GM18499 (cell line): ENCODE measurements around the gene CCDC12.

Experiments used
- ATAC-seq: cut with Tn5 transposase; IDR thresholded peaks from one replicate; pipeline ENCODE4 v1.9.1; 2021; ENCODE audit warnings: moderate number of reproducible peaks; ENCODE audit not compliant: insufficient read depth, unreplicated experiment

The CCDC12 gene

GRCh38 chr3:46943237-46944187 lies 33.0 kb downstream of the CCDC12 start:
- ATAC-seq, result no peak

- ATAC-seq, result no peak
Measured at GRCh38 chr3:46942481-46943236, 33.9 kb downstream of the CCDC12 start.

- no peak for ATAC-seq
Measured at GRCh38 chr3:46942076-46942475, 34.5 kb downstream of the CCDC12 start.

GRCh38 chr3:46939578-46940445 lies 36.7 kb downstream of the CCDC12 start:
- no peak for ATAC-seq

DNA sequence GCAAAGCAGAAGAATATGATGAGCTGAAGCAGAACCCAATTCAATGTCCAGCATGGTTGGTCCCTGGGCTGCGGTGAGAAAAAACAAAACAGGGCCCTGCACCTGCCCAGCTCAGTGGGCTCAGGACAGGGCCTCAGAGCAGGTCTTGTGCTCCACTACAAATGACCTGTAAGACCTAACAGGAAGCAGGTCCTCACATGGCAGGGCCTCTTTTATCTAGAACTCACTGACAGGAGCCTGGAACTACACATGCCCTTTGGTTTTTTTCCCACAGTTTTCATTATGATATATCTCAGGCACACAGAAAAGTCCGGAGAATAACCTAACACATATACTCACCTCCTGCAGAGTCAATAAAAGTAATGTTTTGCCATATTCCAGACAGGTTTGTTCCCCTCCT lies 38.4 kb downstream of the CCDC12 start:
- no peak for ATAC-seq

DNA sequence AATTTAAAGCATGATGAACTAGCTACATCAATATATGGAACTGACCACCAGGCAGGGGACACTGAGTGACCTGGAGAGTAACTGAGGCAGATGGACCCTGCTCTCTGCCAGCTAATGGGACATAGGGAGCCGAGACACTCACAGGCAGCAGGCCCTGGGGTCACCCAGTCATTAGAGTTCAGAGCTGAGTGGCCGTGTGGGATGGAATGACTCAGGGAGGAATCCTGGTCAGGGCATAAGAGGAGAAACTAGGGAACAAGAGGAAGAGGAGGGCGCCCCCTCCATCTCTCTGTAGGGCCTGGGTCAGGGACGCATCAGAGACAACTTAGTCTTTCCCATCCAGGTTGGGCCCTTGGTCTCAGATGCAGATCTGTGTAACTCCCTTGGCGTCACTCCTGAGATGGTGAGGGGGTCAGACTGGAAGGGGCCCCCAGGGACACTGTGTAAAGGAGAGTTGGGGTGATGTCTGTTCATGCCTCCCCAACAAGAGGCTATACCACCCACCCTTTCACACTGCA lies 39.8 kb downstream of the CCDC12 start:
- ATAC-seq, result no peak

- ATAC-seq, result no peak
Measured at GRCh38 chr3:46935989-46936558, 40.5 kb downstream of the CCDC12 start.

DNA sequence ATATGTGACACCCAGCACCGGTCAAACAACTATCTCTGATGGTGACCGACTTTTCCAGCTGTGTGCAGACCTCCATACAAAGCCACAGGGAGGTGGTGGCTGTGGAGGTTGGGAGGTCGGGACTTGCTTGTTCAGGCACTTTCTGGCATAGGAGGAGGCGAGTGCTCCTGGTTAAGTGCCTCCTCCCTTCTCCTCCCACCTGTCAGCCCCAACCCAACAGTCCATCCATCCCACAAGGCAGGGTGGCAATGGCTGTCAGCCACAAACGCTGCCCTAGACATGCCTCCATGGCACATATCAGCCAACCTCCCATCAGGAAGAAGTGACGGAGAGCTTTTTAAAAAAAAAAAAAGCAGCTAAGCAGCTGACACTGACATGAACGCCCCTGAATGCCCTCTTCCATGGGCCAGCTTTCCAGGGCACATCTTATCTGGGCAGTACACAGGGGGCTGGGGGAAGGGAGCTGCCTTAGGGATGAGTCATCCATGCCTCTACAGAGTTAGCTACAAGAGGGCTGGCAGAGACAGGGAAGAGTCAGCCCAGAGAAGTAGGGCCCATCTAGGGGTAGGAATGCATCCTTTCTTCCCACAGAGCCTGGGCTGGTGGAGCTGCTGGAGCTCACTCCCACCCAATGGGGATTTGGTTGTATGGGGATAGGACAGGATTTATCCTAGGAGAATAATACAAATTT lies 41.2 kb downstream of the CCDC12 start:
- no peak for ATAC-seq

- ATAC-seq, result no peak
Measured at GRCh38 chr3:46934498-46935167, 41.9 kb downstream of the CCDC12 start.

GRCh38 chr3:46934072-46934471 lies 42.5 kb downstream of the CCDC12 start:
- ATAC-seq, result no peak

GRCh38 chr3:46933261-46933660 lies 43.3 kb downstream of the CCDC12 start:
- no peak for ATAC-seq

DNA sequence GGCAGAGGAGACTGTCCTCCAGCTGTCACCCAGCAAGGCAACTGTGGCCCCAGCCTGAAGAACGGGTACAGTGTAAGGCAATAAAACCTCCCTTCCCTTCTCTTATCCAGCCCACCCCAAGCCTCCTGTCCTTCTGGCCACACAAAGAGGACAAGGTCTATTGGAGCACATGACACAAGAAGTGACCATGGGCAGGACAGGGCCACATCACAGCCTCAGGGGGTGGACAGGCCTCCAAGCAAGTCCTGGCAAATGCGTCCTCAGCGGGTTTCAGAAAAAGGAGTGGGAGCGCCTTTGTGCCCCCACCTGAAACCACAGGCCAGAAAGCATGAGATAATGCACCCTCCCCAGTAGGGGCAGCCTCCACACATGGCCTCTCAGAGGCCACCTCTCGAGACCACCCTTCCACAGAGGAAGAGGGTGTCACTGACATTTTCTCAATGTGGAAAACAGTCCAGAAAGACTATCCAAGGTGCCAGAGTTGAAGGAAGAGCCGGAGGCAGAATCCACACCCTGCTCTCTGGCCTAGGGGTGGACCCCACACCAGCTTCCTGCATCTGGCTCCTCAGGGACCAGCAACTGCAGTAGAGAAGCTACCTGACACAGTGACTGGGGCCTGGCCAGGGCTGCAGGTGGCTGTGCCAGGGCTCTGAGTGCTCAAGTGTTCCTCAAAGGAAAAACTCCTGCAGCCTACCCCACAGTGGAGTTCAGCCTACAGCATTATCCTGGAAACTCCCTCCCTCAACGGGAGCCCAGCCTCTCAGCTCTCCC lies 43.9 kb downstream of the CCDC12 start:
- ATAC-seq, result no peak

GRCh38 chr3:46931631-46932331 lies 44.8 kb downstream of the CCDC12 start:
- no peak for ATAC-seq

DNA sequence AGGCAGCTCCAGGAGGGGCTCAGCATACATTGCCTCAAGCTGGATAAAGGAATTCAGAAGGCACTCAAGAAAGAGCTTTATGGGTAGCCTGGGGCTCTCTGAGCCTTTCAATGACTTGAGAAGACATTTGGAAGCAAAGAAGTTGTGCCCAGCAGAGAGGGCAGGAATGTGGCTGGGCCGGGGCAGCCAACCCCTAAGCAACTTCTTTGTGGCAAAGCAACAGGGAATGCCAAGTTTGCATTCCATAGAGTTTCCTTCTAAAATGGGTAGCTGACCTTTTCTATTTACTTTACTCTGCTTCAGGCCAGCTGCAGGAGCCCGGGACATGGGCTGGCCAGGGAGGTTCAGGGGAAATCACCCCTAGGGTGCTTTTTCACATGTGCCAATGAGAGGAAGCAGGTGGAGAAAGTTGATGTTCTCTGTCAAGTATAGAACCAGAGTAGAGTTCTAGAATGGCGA lies 45.6 kb downstream of the CCDC12 start:
- ATAC-seq, result no peak

- no peak for ATAC-seq
Measured at GRCh38 chr3:46930166-46930944, 46.2 kb downstream of the CCDC12 start.

- ATAC-seq, result no peak
Measured at GRCh38 chr3:46929324-46929723, 47.2 kb downstream of the CCDC12 start.

- no peak for ATAC-seq
Measured at GRCh38 chr3:46928282-46928681, 48.3 kb downstream of the CCDC12 start.
